Psoas muscle (tissue), 8 donors: ENCODE measurements around the gene GAPVD1. TPM values are rescaled to one million over a fixed set of nuclear protein-coding genes. Genes with fewer than 3 reads are reported as not detected.
A peak's percentile ranks its signal among the peaks of the same experiment; 100 is the strongest.

Experiments used
- ATAC-seq, 4 donors: fragments of 200-7000 bp; cut with Tn5 transposase; one replicate each; pipeline ENCODE4 v1.9.1; 2020; ENCODE audit warnings: moderate library complexity in 3 of 4, mild to moderate bottlenecking in 2 of 4
- DNase-seq, 2 donors: peaks; one replicate each; pipeline ENCODE4 v3.0.0-alpha.2; 2020
- H3K27ac ChIP-seq: fragments of 200-600 bp; one replicate; pipeline ENCODE4 v1.8.0; 2022
- H3K27me3 ChIP-seq, 3 donors: fragments of 200-600 bp in 1 of 3; one replicate each; pipeline versions ENCODE4 v1.6.1 to v1.8.0; 2013 to 2022; ENCODE audit warnings: low read length in 2 of 3, mild to moderate bottlenecking in 2 of 3, moderate library complexity in 1 of 3; ENCODE audit not compliant: insufficient read depth in 3 of 3
- H3K36me3 ChIP-seq, 2 donors: fragments of 200-600 bp in 1 of 2; one replicate each; pipeline versions ENCODE4 v1.6.1 to v1.8.0; 2013 to 2022; ENCODE audit warnings: low read depth in 1 of 2, mild to moderate bottlenecking in 1 of 2, moderate library complexity in 1 of 2; ENCODE audit not compliant: insufficient read depth in 1 of 2
- H3K4me1 ChIP-seq: fragments of 200-600 bp; one replicate; pipeline ENCODE4 v1.8.0; 2022
- H3K4me3 ChIP-seq: fragments of 200-600 bp; one replicate; pipeline ENCODE4 v1.8.0; 2022; ENCODE audit warnings: mild to moderate bottlenecking
- H3K9me3 ChIP-seq: fragments of 200-600 bp; one replicate; pipeline ENCODE4 v1.8.0; 2022
- WGBS, 3 donors: extraction: QIAGEN DNeasy Blood & Tissue Kit; methylation state at CpG; one replicate each; pipeline versions ENCODE4 v1.1.6 to v1.1.7; 2013; 5-methylcytosine and 5-hydroxymethylcytosine counted together
- intact Hi-C, 2 donors: fragments of 100-400 bp; cut with DNase I; formaldehyde crosslinking; loops; one replicate each; pipeline versions ENCODE4 v1.11.0 to v1.14.2; 2022
- polyA plus RNA-seq, 3 donors: library from polyadenylated mRNA; stranded (reverse); fragments of 200-250 nt; gene quantifications; one replicate each; pipeline ENCODE4 v1.2.3, GENCODE V29; 2013
- total RNA-seq, 4 donors: library from RNA; stranded (reverse); fragmentation: NEBNext Ultra II Directional in 2 of 4; extraction: Animal tissue kit (Norgen Biotek cat#: 25700) in 2 of 4; gene quantifications; one replicate each; pipeline versions ENCODE4 v1.2.1 to v1.2.4, GENCODE V29; 2021 to 2023
- TF ChIP-seq, protein P1 (sequence below): fragments of 200-600 bp; IDR thresholded peaks from one replicate; pipeline ENCODE4 v1.8.0; 2022; ENCODE audit warnings: antibody characterized with exemption
- donor health status: healthy with polysubstance abuse.
- donor health status: DM: no; HTN: no; CAD: no; lungs with moderate emphysema.
- donor health status: Bipolar disorder and iron deficiency.
- donor health status: healthy.
- donor health status: DM: yes; HTN: yes; CAD: no.
- donor health status: DM: no; HTN: no; CAD: no.
- donor health status: DM: no; HTN: no; CAD: no.
- donor health status: DM: yes; HTN: yes; CAD: no.

GAPVD1 gene
- total and polyA plus RNA-seq, 7 donors, result 9.7 to 49.3 (median 33.0) TPM

DNA sequence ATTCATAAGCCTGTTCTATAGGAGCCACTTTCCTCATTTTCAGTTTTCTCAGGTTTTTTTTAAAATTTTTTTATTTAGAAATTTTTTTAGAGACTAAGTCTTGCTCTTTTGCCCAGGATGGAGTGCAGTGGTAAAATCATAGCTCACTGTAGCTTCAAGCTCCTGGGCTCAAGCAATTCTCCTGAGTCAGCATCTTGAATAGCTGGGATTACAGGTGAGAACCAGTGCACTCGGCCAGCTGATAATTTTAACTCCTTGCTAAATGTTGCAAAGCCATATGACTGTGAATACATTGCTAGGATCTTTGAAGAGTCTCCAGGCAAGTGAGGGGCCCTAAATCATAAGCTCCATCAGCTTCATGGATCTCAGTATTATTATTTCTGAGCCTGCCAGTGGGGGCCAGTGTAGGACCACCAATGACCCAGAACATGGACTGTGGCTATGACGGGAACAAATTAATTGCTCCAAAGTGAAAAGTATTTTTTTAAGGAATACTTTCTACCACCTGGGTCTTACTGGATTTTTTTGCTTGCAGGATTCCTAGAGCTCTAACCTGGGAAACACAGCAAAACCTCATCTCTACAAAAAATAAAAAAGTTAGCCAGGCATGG is 5.7 kb upstream of the GAPVD1 start:
- Histone ChIP-seq H3K36me3 (no peaks in the 10 kb centered on the region), H3K27me3 (no peaks in the 10 kb centered on the region), H3K4me1 (no peaks in the 10 kb centered on the region), H3K9me3 (no peaks in the 10 kb centered on the region), H3K4me3 (no peak overlapping the region), H3K27ac (no peak overlapping the region)
- WGBS, 3 donors, result 10 to 21% (median 17%) methylated on average over 2 of the region's 2 CpGs
- intact Hi-C loops, result loop anchor here (2.0 to 5.0 kb wide), 2 partner anchors 116 to 119 kb away; no protein-coding TSS in a partner anchor
- TF ChIP-seq, protein P1, sequence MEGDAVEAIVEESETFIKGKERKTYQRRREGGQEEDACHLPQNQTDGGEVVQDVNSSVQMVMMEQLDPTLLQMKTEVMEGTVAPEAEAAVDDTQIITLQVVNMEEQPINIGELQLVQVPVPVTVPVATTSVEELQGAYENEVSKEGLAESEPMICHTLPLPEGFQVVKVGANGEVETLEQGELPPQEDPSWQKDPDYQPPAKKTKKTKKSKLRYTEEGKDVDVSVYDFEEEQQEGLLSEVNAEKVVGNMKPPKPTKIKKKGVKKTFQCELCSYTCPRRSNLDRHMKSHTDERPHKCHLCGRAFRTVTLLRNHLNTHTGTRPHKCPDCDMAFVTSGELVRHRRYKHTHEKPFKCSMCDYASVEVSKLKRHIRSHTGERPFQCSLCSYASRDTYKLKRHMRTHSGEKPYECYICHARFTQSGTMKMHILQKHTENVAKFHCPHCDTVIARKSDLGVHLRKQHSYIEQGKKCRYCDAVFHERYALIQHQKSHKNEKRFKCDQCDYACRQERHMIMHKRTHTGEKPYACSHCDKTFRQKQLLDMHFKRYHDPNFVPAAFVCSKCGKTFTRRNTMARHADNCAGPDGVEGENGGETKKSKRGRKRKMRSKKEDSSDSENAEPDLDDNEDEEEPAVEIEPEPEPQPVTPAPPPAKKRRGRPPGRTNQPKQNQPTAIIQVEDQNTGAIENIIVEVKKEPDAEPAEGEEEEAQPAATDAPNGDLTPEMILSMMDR, result peak; percentile 38
- DNase-seq, result no peak
- ATAC-seq, result peak in 3 of 4 donors; percentile 64 to 80 (median 68)

DNA sequence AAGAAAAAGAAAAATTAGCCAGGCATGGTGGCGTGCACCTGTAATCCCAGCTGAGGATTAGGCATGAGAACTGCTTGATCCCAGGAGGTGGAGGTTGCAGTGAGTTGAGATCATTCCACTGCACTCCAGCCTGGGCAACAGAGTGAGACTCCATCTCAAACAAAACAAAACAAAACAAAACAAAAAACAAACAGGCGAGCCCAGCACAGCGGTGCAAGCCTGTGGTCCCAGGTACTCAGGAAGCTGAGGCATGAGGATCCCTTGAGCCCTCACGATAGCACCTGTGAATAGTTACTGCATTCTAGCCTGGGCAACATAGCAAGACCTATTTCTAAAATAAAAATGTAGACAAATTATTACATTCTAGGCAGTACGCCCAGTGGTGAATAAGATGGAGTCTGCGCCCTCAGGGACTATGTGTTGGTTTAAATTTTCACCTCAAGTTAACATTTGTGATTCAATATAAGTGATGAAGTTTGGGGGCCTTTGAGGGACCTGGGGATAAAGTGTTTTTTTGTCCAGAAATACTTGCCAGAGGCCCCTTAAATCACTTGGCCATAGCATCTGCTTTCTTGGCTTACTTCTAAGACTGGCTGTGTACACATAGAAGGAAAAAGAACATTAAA is 3.4 kb upstream of the GAPVD1 start:
- WGBS, 3 donors, result 89% methylated on average over 6 of the region's 6 CpGs
- Histone ChIP-seq H3K27me3 (no peaks in the 10 kb centered on the region), H3K4me1 (peaks cover 9% of the 10 kb centered on the region), H3K36me3 (no peaks in the 10 kb centered on the region), H3K4me3 (no peak overlapping the region), H3K9me3 (no peaks in the 10 kb centered on the region), H3K27ac (no peak overlapping the region)
- intact Hi-C loops, result loop anchor here (2.0 to 5.0 kb wide), 2 partner anchors 15 to 114 kb away; no protein-coding TSS in a partner anchor
- ATAC-seq, result no peak
- TF ChIP-seq, protein P1, result no peak
- DNase-seq, result no peak

DNA sequence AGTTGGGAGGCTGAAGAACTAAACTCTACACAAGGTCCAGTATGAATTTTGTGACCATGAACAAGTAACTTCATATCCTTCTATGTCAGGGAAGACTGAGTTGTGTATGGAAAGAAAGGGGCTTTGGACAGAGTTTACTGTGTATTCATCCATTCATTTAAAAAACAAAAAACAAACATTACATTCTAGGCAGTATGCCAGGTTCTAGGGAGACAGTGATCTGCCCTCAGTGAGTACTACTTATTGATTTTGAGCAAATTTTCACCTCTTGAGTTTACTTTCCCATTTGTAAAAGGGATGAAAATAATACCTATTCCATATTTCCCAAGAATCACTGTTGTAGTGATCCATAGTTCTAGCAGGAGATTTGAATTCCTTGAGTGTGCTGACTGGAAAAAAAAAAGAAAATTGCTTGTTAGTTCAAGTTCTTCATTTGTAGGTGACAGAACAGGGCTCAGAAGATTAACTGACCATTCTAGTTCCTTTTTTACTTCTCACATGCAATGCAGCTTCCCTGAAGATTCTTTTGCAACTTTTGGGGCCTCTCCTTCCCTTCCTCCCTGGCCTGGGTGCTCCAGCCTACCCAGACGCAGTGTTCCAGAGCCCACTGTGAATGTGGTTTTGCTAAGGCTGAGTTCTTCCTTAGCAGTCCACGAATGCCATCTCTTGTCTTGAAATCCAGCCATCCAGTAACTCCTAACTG is 2.6 kb upstream of the GAPVD1 start:
- H3K4me3 ChIP-seq, result no peak overlapping the region
- H3K4me1 ChIP-seq, result peaks cover 16% of the 10 kb centered on the region
- TF ChIP-seq, protein P1, result no peak
- ATAC-seq, result no peak
- H3K27me3 ChIP-seq, result no peaks in the 10 kb centered on the region
- H3K27ac ChIP-seq, result no peak overlapping the region
- intact Hi-C loops, result loop anchor here (2.0 to 5.0 kb wide), 2 partner anchors 16 to 113 kb away; no protein-coding TSS in a partner anchor
- H3K36me3 ChIP-seq, result peaks cover 0 to 6% of the 10 kb centered on the region in 2 donors
- DNase-seq, result no peak
- no peaks in the 10 kb centered on the region for H3K9me3 ChIP-seq
- WGBS, 3 donors, result 67 to 78% (median 68%) methylated on average over 2 of the region's 2 CpGs

DNA sequence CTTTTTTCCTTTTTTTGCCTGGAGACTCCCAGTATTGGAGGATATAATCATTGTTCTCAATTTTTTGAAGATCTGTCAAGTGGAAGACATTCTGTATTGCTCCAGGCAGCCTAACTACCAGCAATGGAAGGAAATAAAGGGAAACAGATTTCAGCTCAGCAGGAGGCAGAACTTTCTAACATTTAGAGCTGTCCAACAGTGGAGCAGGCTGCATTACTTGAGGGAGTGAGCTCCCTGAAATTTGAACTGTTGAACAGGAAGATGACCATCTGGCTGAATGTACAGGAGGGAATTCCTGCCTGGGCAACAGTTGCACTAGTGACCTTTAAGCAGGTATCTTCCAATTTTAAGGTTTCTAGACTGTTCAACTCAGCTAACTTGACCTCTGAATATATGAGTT is 1.1 kb upstream of the GAPVD1 start:
- no peak for DNase-seq
- peak overlapping the region; percentile 99 for H3K4me3 ChIP-seq
- H3K4me1 ChIP-seq, result peaks cover 25% of the 10 kb centered on the region
- no peak for ATAC-seq
- H3K27me3 ChIP-seq, result no peaks in the 10 kb centered on the region
- intact Hi-C loops, result no loop called here
- no peaks in the 10 kb centered on the region for H3K9me3 ChIP-seq
- TF ChIP-seq, protein P1, result no peak
- H3K36me3 ChIP-seq, result peaks cover 0 to 21% of the 10 kb centered on the region in 2 donors
- peak overlapping the region; percentile 95 for H3K27ac ChIP-seq
